Astrocyte (in vitro differentiated cells and primary cell): Measurements from ENCODE around the gene PRRT2. TPM values are rescaled to one million over a fixed set of nuclear protein-coding genes. Genes with fewer than 3 reads are reported as not detected.

Experiments
- DNase-seq: peaks from one replicate; pipeline ENCODE4 v3.0.0-alpha.2; 2010; ENCODE audit warnings: low read depth
- FAIRE-seq: peaks from 2 replicates; lab custom pipeline; 2011; peaks lifted over from hg19 to GRCh38; lab: Jason Lieb, UNC
- H2AFZ ChIP-seq: 2 replicates; pipeline ENCODE4 v1.6.0; 2012; ENCODE audit warnings: low read depth, low read length, inconsistent platforms
- H3K27ac ChIP-seq: 2 replicates; pipeline ENCODE4 v1.5.1; 2011; ENCODE audit warnings: low read depth, low read length, inconsistent platforms
- H3K27me3 ChIP-seq: 2 replicates; pipeline ENCODE4 v1.6.0; 2011; ENCODE audit warnings: low read length, inconsistent platforms; ENCODE audit not compliant: insufficient read depth
- H3K36me3 ChIP-seq: 2 replicates; pipeline ENCODE4 v1.5.1; 2011; ENCODE audit warnings: low read length, inconsistent platforms; ENCODE audit not compliant: insufficient read depth
- H3K4me1 ChIP-seq: 2 replicates; pipeline ENCODE4 v1.5.1; 2011; ENCODE audit warnings: low read length, inconsistent platforms; ENCODE audit not compliant: insufficient read depth
- H3K4me2 ChIP-seq: 2 replicates; pipeline ENCODE4 v1.6.0; 2012; ENCODE audit warnings: low read length, inconsistent platforms
- H3K4me3 ChIP-seq: 2 replicates; pipeline ENCODE4 v1.5.1; 2011; ENCODE audit warnings: low read depth, mild to moderate bottlenecking, low read length, inconsistent platforms; ENCODE audit not compliant: insufficient read depth
- H3K79me2 ChIP-seq: 2 replicates; pipeline ENCODE4 v1.6.0; 2012; ENCODE audit warnings: mild to moderate bottlenecking, low read length, inconsistent platforms; ENCODE audit not compliant: insufficient read depth
- H3K9ac ChIP-seq: 2 replicates; pipeline ENCODE4 v1.6.0; 2012; ENCODE audit warnings: mild to moderate bottlenecking, low read length, inconsistent platforms
- H3K9me3 ChIP-seq: 2 replicates; pipeline ENCODE4 v1.5.1; 2012; ENCODE audit warnings: low read depth, mild to moderate bottlenecking, low read length, inconsistent platforms; ENCODE audit not compliant: insufficient read depth
- H4K20me1 ChIP-seq: 2 replicates; pipeline ENCODE4 v1.6.0; 2012; ENCODE audit warnings: low read length, inconsistent platforms; ENCODE audit not compliant: insufficient read depth
- H3K27ac Mint-ChIP-seq: one replicate; pipeline ENCODE4 v1.8.0; 2021; ENCODE audit warnings: mild to moderate bottlenecking, mixed read lengths; ENCODE audit not compliant: unreplicated experiment
- H3K27me3 Mint-ChIP-seq: one replicate; pipeline ENCODE4 v1.8.0; 2021; ENCODE audit warnings: low read depth, mixed read lengths; ENCODE audit not compliant: unreplicated experiment
- H3K36me3 Mint-ChIP-seq: one replicate; pipeline ENCODE4 v1.8.0; 2021; ENCODE audit warnings: low read depth, mixed read lengths; ENCODE audit not compliant: unreplicated experiment
- H3K4me1 Mint-ChIP-seq: one replicate; pipeline ENCODE4 v1.8.0; 2021; ENCODE audit warnings: low read depth, mixed read lengths; ENCODE audit not compliant: unreplicated experiment
- H3K4me3 Mint-ChIP-seq: one replicate; pipeline ENCODE4 v1.8.0; 2021; ENCODE audit warnings: mild to moderate bottlenecking, moderate library complexity, mixed read lengths; ENCODE audit not compliant: unreplicated experiment
- H3K9me3 Mint-ChIP-seq: one replicate; pipeline ENCODE4 v1.8.0; 2021; ENCODE audit warnings: mild to moderate bottlenecking, mixed read lengths; ENCODE audit not compliant: unreplicated experiment
- EZH2 ChIP-seq: IDR thresholded peaks from 2 replicates; pipeline ENCODE4 v1.6.1; 2012; ENCODE audit warnings: mild to moderate bottlenecking, low read length, inconsistent platforms; ENCODE audit not compliant: insufficient read depth
- total RNA-seq: library from RNA; stranded (reverse); gene quantifications from 2 replicates; pipeline ENCODE4 v1.2.1, GENCODE V29; 2021
- TF ChIP-seq, protein P1 (sequence below): IDR thresholded peaks from 2 replicates; pipeline ENCODE4 v1.5.1; 2011; ENCODE audit warnings: low read depth, mild to moderate bottlenecking, inconsistent platforms, low read length, moderate library complexity; ENCODE audit not compliant: insufficient read depth

PRRT2 gene
- total RNA-seq, 1 donor from 2014 or later: 6.2 TPM

- Histone ChIP-seq H3K4me2 (no peak overlapping the region), H3K36me3 (no peaks in the 10 kb centered on the region), H3K4me3 (no peak overlapping the region), H3K4me1 (peaks cover 5% of the 10 kb centered on the region), H3K27me3 (peaks cover 9% of the 10 kb centered on the region), H3K9me3 (no peaks in the 10 kb centered on the region), H3K9ac (no peak overlapping the region), H4K20me1 (no peaks in the 10 kb centered on the region), H3K79me2 (no peaks in the 10 kb centered on the region), H2AFZ (no peak overlapping the region), H3K27ac (no peak overlapping the region)
- Mint-ChIP-seq H3K4me1 (no peaks in the 10 kb centered on the region), H3K36me3 (no peaks in the 10 kb centered on the region), H3K27me3 (peaks cover 29% of the 10 kb centered on the region), H3K4me3 (no peak overlapping the region), H3K9me3 (no peaks in the 10 kb centered on the region), H3K27ac (no peak overlapping the region)
- DNase-seq (no peak), FAIRE-seq (no peak)
- no peak for TF ChIP-seq EZH2
- TF ChIP-seq, protein P1, sequence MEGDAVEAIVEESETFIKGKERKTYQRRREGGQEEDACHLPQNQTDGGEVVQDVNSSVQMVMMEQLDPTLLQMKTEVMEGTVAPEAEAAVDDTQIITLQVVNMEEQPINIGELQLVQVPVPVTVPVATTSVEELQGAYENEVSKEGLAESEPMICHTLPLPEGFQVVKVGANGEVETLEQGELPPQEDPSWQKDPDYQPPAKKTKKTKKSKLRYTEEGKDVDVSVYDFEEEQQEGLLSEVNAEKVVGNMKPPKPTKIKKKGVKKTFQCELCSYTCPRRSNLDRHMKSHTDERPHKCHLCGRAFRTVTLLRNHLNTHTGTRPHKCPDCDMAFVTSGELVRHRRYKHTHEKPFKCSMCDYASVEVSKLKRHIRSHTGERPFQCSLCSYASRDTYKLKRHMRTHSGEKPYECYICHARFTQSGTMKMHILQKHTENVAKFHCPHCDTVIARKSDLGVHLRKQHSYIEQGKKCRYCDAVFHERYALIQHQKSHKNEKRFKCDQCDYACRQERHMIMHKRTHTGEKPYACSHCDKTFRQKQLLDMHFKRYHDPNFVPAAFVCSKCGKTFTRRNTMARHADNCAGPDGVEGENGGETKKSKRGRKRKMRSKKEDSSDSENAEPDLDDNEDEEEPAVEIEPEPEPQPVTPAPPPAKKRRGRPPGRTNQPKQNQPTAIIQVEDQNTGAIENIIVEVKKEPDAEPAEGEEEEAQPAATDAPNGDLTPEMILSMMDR: no peak
These were observed 37.3 kb upstream of the PRRT2 start for GRCh38 chr16:29774730-29775129.

GRCh38 chr16:29775742-29776408, 36.1 kb upstream of the PRRT2 start:
- H3K79me2 ChIP-seq: no peaks in the 10 kb centered on the region
- H3K9ac ChIP-seq: no peak overlapping the region
- H3K9me3 ChIP-seq: no peaks in the 10 kb centered on the region
- H3K27ac ChIP-seq: no peak overlapping the region
- H4K20me1 ChIP-seq: no peaks in the 10 kb centered on the region
- no peaks in the 10 kb centered on the region for H3K36me3 ChIP-seq
- Mint-ChIP-seq H3K36me3 (no peaks in the 10 kb centered on the region), H3K27ac (no peak overlapping the region), H3K27me3 (peaks cover 41% of the 10 kb centered on the region), H3K9me3 (peaks cover 2% of the 10 kb centered on the region), H3K4me1 (no peaks in the 10 kb centered on the region), H3K4me3 (no peak overlapping the region)
- peak; percentile 45 for DNase-seq
- peaks cover 5% of the 10 kb centered on the region for H3K4me1 ChIP-seq
- TF ChIP-seq, protein P1: no peak
- no peak for TF ChIP-seq EZH2
- FAIRE-seq: no peak
- H3K27me3 ChIP-seq: peaks cover 9% of the 10 kb centered on the region
- no peak overlapping the region for H3K4me3 ChIP-seq
- H2AFZ ChIP-seq: peak overlapping the region; percentile 52
- H3K4me2 ChIP-seq: no peak overlapping the region
